ENCODE measurements around the gene CLEC16A.

CLEC16A gene

GRCh38 chr16:11183951-11184350, 239.6 kb downstream of the CLEC16A start:
- no peak for DNase-seq

GRCh38 chr16:11187522-11188023, 243.2 kb downstream of the CLEC16A start:
- no peak for DNase-seq

DNA sequence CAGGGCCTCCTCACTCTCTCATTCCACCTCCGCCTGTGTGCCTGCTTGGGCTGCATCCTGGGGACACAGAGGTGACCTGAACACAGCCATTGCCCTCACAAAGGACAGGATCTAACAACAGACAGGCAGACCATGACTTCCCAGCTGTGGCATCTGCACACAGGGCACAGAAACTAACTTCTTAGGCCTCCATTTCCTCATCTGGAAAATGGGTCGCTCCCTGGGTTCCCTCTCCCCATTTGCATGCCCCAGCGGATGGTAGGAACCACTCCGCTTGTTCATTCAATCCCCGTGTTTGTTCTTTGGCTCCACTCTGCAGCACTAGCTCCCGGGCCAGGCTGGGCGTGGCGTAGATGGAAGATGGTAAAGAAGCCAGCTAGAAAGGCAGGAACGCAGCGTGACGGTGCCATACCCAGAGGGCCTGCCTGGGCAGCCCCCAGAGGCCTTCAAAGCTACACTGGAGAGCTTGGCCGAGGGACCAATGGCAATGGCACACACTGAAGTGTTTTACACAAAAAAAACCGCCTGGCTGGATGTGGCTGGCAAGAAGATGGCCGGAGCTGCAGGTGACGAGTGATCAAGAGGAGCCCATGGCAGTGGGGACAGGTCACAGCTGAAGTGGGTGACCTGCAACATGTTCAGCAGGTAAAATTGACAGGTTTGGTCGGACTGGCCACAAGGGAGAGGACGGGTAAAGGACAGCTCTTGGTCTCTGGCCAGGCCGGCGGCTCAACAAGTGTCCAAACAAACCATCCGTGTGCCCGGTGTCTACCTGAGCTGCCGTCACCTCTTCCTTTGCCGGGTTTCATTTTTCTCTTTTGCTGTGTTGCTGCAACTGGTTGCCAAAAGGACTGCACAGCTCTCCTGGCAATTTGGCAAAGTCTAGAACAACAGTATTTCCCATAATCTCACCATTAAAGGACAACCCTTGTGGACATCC, 244.7 kb downstream of the CLEC16A start:
- DNase-seq, result no peak

DNA sequence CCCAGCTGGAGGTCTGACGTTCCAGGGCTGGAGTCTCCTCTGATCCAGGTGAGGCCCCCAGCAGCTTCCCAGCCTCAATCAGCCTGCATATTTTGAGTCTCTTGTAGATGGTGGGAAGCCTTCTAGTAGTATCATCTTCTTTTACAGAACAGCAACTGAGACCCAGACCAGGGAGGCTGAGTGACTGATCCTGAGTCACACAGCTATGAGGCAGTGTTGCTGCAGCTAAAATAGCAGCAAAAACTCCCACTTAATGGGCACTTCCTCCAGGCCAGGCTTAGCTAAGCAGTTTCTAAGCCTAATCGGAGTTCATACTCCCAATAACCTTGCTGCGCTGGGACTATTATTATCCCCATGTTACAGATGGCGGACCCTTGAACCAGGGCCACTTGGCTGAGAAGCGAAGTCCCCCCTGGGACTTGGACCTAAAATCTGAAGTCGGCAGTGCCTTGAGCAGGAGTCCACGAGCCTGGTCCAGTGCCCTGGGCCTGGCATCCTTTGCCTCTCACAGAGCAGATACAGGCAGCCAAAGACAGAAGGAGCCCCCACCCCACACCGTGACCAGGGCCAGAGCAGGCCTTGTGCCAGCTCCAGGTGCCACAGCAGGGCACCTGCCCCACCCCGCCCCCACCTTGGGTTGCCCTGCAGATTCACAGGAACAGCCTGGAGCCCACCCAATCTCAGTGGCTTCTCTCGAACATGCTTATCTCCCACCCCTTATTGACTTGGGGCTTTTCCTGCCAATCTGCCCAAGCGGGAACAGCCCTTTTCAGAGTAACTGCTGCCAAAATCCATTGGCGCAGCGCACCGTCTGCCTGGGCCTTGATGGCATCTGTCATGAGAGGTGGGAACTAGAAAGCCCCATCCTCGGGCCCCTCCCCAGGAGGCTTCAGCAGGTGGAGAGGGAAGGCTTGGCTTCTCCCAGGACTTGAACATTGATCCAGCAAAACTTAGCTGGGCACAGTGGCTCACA, 246.5 kb downstream of the CLEC16A start:
- DNase-seq, result no peak

DNA sequence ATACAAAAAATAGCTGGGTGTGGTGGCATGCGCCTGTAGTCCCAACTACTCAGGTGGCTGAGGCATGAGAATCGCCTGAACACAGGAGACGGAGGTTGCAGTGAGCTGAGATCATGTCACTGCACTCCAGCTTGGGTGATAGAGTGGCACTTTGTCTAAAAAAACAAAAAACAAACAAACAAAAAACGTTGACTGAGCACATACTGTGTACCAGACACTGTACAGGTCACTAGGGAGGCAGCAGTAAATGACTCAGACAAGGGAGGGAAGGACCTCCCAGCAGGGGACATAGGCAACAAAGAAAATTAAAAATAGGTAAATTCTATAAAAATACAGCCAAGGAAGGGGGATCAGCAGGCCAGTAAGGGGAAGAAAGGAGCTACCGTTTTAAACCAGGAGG, 247.3 kb downstream of the CLEC16A start:
- no peak for DNase-seq

DNA sequence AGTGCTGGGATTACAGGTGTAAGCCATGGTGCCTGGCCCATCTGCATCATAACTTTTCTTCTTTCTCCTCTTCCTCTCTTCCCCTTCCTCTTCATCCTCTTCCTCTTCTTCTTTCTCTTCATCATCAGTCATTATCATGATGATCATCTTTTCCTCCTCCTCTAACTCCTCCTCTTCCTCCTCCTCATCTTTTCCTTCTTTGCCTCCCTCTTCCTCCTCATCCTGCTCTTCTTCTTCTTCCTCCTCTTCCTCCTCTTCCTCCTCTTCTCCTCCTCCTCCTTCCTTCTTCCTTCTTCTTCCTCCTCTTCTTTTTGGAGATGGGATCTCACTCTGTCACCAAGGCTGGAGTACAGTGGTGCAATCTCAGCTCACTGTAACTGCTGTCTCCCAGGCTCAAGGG, 249.1 kb downstream of the CLEC16A start:
- DNase-seq, result no peak

GRCh38 chr16:11194913-11195312, 250.5 kb downstream of the CLEC16A start:
- DNase-seq, result no peak

- no peak for DNase-seq
Observed at GRCh38 chr16:11196286-11196828, 252.0 kb downstream of the CLEC16A start.

- no peak for DNase-seq
Observed at GRCh38 chr16:11198375-11198774, 254.0 kb downstream of the CLEC16A start.

DNA sequence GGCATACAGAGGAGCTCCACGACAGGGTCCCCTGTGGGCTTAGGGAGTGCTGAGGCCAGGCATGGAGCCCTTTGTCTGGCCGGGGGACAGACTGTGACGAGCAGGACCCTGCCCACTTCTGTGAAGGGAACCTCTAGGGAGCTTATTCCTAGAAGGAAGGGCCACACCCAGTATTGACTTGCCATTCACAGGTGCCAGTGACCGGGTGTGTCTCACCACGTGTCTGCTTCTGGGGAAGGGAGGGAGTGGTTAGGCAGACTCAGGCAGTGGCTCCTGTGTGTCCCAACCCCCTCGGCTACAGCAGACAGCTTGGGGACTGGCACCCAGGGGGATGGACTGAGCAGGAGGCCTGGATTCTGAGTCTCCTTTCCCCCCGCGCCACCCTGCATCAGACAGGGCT, 254.5 kb downstream of the CLEC16A start:
- no peak for DNase-seq

GRCh38 chr16:11200592-11200991, 256.2 kb downstream of the CLEC16A start:
- no peak for DNase-seq

DNA sequence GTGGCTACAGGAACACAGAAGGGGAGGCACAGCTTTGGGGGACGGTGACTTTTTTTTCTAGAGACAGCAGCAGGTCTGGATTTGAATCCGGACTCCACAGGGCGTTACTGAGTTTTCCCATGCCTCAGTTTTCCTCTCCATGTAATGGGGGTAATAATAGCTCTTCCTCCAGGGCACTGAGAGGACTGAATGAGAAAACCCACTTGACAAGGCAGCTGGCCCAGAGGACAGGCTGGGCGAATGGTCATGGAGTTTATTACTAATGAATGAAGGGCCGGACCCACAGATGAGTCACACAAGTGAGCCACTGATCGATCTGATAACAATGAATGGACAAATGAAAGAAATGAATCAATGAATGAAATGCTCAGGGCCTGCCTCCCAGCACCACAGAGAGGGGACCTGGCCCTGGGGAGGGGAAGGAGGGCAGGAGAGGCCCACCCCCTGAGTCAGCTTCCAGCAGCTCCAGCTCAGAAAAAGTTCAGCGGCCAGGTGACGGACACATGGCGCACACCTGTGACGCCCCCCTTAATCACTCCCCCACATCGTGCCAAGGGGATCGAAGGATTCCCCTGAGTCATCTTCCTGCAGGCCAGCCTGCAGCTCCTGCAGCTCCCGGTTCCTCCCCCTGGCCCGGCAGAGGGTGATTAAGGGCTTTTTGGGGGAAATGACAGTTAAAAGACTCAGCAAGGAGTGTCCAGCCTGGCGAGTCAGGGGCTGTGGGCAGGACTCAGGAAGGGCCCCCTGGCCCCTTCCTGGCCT, 257.3 kb downstream of the CLEC16A start:
- no peak for DNase-seq

- DNase-seq, result no peak
Observed at GRCh38 chr16:11202260-11203091, 258.1 kb downstream of the CLEC16A start.

- DNase-seq, result no peak
Observed at GRCh38 chr16:11203111-11203623, 258.8 kb downstream of the CLEC16A start.

- no peak for DNase-seq
Observed at GRCh38 chr16:11204513-11205047, 260.2 kb downstream of the CLEC16A start.

- no peak for DNase-seq
Observed at GRCh38 chr16:11205065-11205699, 260.8 kb downstream of the CLEC16A start.

GRCh38 chr16:11205754-11206581, 261.6 kb downstream of the CLEC16A start:
- no peak for DNase-seq

GRCh38 chr16:11207646-11208045, 263.3 kb downstream of the CLEC16A start:
- no peak for DNase-seq

- DNase-seq, result no peak
Observed at GRCh38 chr16:11208916-11209665, 264.7 kb downstream of the CLEC16A start.

Measured in NCI-H1048 (cell line).